T-cell (primary cell): ENCODE results near the gene IRF9. TPM values are rescaled to one million over a fixed set of nuclear protein-coding genes. Genes with fewer than 3 reads are reported as not detected.

Experiments used
- ATAC-seq, 4 experiments: fragments of 200-7000 bp in 3 of 4; fragments of 150-1000 bp in 1 of 4; cut with Tn5 transposase; replicated peaks in 1 of 4; 1 replicate in 3 of 4; 2 replicates in 1 of 4; pipeline ENCODE4 v1.10.0; 2021; ENCODE audit warnings: moderate library complexity in 3 of 4, mild to moderate bottlenecking in 2 of 4, moderate number of reproducible peaks in 1 of 4
- CTCF ChIA-PET, 2 donors: fragments of 300-600 bp; sonication (Branson Sonifier 250); formaldehyde crosslinking; loops; one replicate each; lab custom pipeline; 2022; ENCODE audit warnings: antibody characterized with exemption in 2 of 2; lab: Charles Lee
- POLR2A ChIA-PET, 2 donors: fragments of 300-600 bp; sonication (Branson Sonifier 250); formaldehyde crosslinking; loops; one replicate each; lab custom pipeline; 2022; ENCODE audit warnings: antibody characterized with exemption in 2 of 2; lab: Charles Lee
- DNase-seq, 35 experiments: peaks; one replicate each; pipeline versions ENCODE4 v3.0.0 to v3.0.0-alpha.2; 2013 to 2023
- H3K27ac ChIP-seq: one replicate; pipeline ENCODE4 v1.5.1; 2013; ENCODE audit warnings: low read length
- H3K27me3 ChIP-seq, 2 experiments: replicated peaks in 1 of 2; 1 replicate in 1 of 2; 2 replicates in 1 of 2; pipeline versions ENCODE4 v1.6.1 to v1.7.0; 2013; ENCODE audit warnings: low read length in 1 of 2, mixed read lengths in 1 of 2; ENCODE audit not compliant: control insufficient read depth in 2 of 2, insufficient read depth in 2 of 2; ENCODE audit errors: extremely low read depth in 1 of 2
- H3K36me3 ChIP-seq, 2 donors: 1 replicate in 1 of 2; 2 replicates in 1 of 2; pipeline versions ENCODE4 v1.6.1 to v1.7.0; 2013; ENCODE audit warnings: low read length in 1 of 2; ENCODE audit not compliant: control insufficient read depth in 2 of 2, insufficient read depth in 1 of 2; ENCODE audit errors: extremely low read depth in 1 of 2
- H3K4me1 ChIP-seq, 2 experiments: 1 replicate in 1 of 2; 2 replicates in 1 of 2; pipeline versions ENCODE4 v1.6.1 to v1.7.0; 2013; ENCODE audit warnings: low read length in 2 of 2, mixed read lengths in 1 of 2; ENCODE audit not compliant: insufficient read depth in 2 of 2, control insufficient read depth in 1 of 2; ENCODE audit errors: extremely low read depth in 1 of 2
- H3K4me3 ChIP-seq, 2 donors: 1 replicate in 1 of 2; 2 replicates in 1 of 2; pipeline versions ENCODE4 v1.5.1 to v1.7.0; 2013; ENCODE audit warnings: mild to moderate bottlenecking in 2 of 2, low read length in 1 of 2, moderate library complexity in 1 of 2; ENCODE audit not compliant: control insufficient read depth in 1 of 2; ENCODE audit errors: extremely low read depth in 1 of 2
- H3K9me3 ChIP-seq: 2 replicates; pipeline ENCODE4 v1.7.0; 2013
- H3K27ac Mint-ChIP-seq, 2 donors: one replicate each; pipeline ENCODE4 v1.8.0; 2020 to 2021; ENCODE audit warnings: mild to moderate bottlenecking in 2 of 2, mixed read lengths in 2 of 2
- H3K27me3 Mint-ChIP-seq, 2 donors: one replicate each; pipeline ENCODE4 v1.8.0; 2021 to 2022; ENCODE audit warnings: mixed read lengths in 2 of 2
- H3K36me3 Mint-ChIP-seq: one replicate; pipeline ENCODE4 v1.8.0; 2021; ENCODE audit warnings: mixed read lengths
- H3K4me1 Mint-ChIP-seq, 3 donors: one replicate each; pipeline ENCODE4 v1.8.0; 2020 to 2022; ENCODE audit warnings: mixed read lengths in 3 of 3, mild to moderate bottlenecking in 1 of 3
- H3K4me3 Mint-ChIP-seq, 3 donors: one replicate each; pipeline ENCODE4 v1.8.0; 2020 to 2022; ENCODE audit warnings: mild to moderate bottlenecking in 3 of 3, mixed read lengths in 3 of 3, moderate library complexity in 3 of 3
- H3K9me3 Mint-ChIP-seq, 3 donors: one replicate each; pipeline ENCODE4 v1.8.0; 2020 to 2022; ENCODE audit warnings: mixed read lengths in 3 of 3
- WGBS: methylation state at CpG from one replicate; pipeline ENCODE4 v1.1.5; 2013; ENCODE audit warnings: missing lambda C conversion rate; ENCODE audit not compliant: insufficient coverage; 5-methylcytosine and 5-hydroxymethylcytosine counted together
- total RNA-seq, 35 experiments: library from RNA in 6 of 35; stranded (reverse) in 6 of 35; fragments of 120-200 nt in 1 of 35; gene quantifications; one replicate each; pipeline versions ENCODE4 v1.2.1 to v1.2.4 and lab custom pipeline; 2013 to 2026

The IRF9 gene
- total RNA-seq, 5 donors from 2014 or later (not counting 1 experiment from before 2014, with no cell fraction given) = 201 to 285 (median 215) TPM

DNA sequence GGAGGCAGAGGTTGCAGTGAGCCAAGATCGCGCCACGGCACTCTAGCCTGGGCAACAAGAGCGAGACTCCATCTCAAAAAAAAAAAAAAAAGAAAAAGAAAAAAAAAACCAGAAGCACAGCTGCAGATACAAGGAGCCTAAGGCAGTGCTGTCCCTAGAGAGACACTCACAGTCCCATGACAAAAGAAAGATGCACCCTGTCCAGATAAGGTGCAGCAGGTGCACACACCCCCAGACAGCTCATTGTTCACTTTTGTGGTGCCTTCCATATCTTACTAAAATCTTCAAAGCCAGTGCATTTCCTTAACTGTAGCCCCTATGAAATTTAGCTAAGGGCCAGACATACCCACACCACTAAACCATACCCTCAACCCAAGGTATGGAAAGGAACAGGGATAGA lies 38.6 kb upstream of the IRF9 start:
- ChIA-PET POLR2A (interaction anchor here (0.7 to 1.0 kb wide), 5 partner anchors 11 to 301 kb away, joined by 3 to 6 read pairs (median 4); partner anchors contain the start of gene PSME1 (in 1 of the 2)), CTCF (interaction anchor here in 1 of 2 donors (0.7 to 1.7 kb wide), 2 partner anchors 14 to 521 kb away, joined by 3 to 6 read pairs; no protein-coding TSS in a partner anchor)
- Histone ChIP-seq H3K36me3 (peaks cover 3 to 69% of the 10 kb centered on the region in 2 donors), H3K4me1 (peaks cover 0 to 2% of the 10 kb centered on the region in 2 experiments), H3K4me3 (no peak overlapping the region), H3K9me3 (no peaks in the 10 kb centered on the region), H3K27me3 (no peaks in the 10 kb centered on the region), H3K27ac (no peak overlapping the region)
- ATAC-seq (peak in 1 of 4 experiments; percentile 8), DNase-seq (no peak)
- H3K27me3 Mint-ChIP-seq = no peaks in the 10 kb centered on the region
- H3K27ac Mint-ChIP-seq = peak overlapping the region in 1 of 2 donors; percentile 9
- WGBS = 93% methylated on average over 4 of the region's 4 CpGs
- H3K9me3 Mint-ChIP-seq = no peaks in the 10 kb centered on the region
- H3K4me3 Mint-ChIP-seq = no peak overlapping the region
- peaks cover 7 to 13% (median 7%) of the 10 kb centered on the region in 3 donors for H3K4me1 Mint-ChIP-seq
- peaks cover 54% of the 10 kb centered on the region for H3K36me3 Mint-ChIP-seq

DNA sequence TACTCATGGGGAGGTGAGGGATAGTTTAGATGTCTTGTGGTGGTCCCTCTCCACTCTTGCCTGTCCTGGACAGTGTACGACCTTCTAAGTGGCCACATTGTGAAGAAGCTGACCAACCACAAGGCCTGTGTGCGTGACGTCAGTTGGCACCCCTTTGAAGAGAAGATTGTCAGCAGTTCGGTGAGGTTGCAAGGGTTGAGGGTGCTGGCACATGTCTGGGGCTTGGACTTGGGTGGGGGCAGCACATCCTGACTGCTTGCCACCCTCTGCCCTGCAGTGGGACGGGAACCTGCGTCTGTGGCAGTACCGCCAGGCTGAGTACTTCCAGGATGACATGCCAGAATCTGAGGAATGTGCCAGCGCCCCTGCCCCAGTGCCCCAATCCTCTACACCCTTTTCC lies 38.2 kb upstream of the IRF9 start:
- H3K4me3 Mint-ChIP-seq = no peak overlapping the region
- Histone ChIP-seq H3K9me3 (no peaks in the 10 kb centered on the region), H3K4me1 (no peaks in the 10 kb centered on the region), H3K36me3 (peaks cover 3 to 65% of the 10 kb centered on the region in 2 donors), H3K4me3 (no peak overlapping the region), H3K27me3 (no peaks in the 10 kb centered on the region), H3K27ac (no peak overlapping the region)
- H3K9me3 Mint-ChIP-seq = no peaks in the 10 kb centered on the region
- peak overlapping the region in 1 of 2 donors; percentile 22 for H3K27ac Mint-ChIP-seq
- ATAC-seq (peak in 1 of 4 experiments; percentile 7), DNase-seq (no peak)
- 97% methylated on average over 5 of the region's 8 CpGs for WGBS
- H3K4me1 Mint-ChIP-seq = peaks cover 3 to 9% (median 7%) of the 10 kb centered on the region in 3 donors
- peaks cover 49% of the 10 kb centered on the region for H3K36me3 Mint-ChIP-seq
- ChIA-PET CTCF (interaction anchor here in 1 of 2 donors (1.7 kb wide), 1 partner anchor 14 kb away, joined by 6 read pairs; no protein-coding TSS in a partner anchor), POLR2A (interaction anchor here (0.9 to 1.1 kb wide), 4 partner anchors 8 to 301 kb away, joined by 3 to 4 read pairs (median 3); partner anchors contain the start of genes DCAF11 (in 1 of the 2), NRL (in 1 of the 2) and PSME1 (in 1 of the 2))
- H3K27me3 Mint-ChIP-seq = no peaks in the 10 kb centered on the region

GRCh38 chr14:24123424-24124417 lies 37.3 kb upstream of the IRF9 start:
- WGBS = 90% methylated on average over 6 of the region's 9 CpGs
- Histone ChIP-seq H3K4me1 (no peaks in the 10 kb centered on the region), H3K9me3 (no peaks in the 10 kb centered on the region), H3K27ac (no peak overlapping the region), H3K27me3 (no peaks in the 10 kb centered on the region), H3K36me3 (peaks cover 3 to 56% of the 10 kb centered on the region in 2 donors), H3K4me3 (no peak overlapping the region)
- H3K36me3 Mint-ChIP-seq = peaks cover 41% of the 10 kb centered on the region
- peak overlapping the region in 1 of 2 donors; percentile 22 for H3K27ac Mint-ChIP-seq
- CTCF ChIA-PET = no interaction called here
- POLR2A ChIA-PET = interaction anchor here in 1 of 2 donors (0.6 to 1.1 kb wide), 2 partner anchors 9 to 103 kb away, joined by 3 read pairs; partner anchors contain the start of genes DCAF11 and NRL
- H3K9me3 Mint-ChIP-seq = no peaks in the 10 kb centered on the region
- H3K4me3 Mint-ChIP-seq = no peak overlapping the region
- peaks cover 0 to 3% (median 2%) of the 10 kb centered on the region in 3 donors for H3K4me1 Mint-ChIP-seq
- DNase-seq (no peak), ATAC-seq (peak in 2 of 4 experiments; percentile 16 to 22)
- H3K27me3 Mint-ChIP-seq = no peaks in the 10 kb centered on the region

GRCh38 chr14:24126939-24127338 lies 34.1 kb upstream of the IRF9 start:
- POLR2A ChIA-PET = interaction anchor here (0.7 to 2.0 kb wide), 6 partner anchors 9 to 949 kb away, joined by 5 to 11 read pairs (median 6); partner anchors contain the start of genes DCAF11 (in 1 of the 2) and NRL (in 1 of the 2)
- Mint-ChIP-seq H3K36me3 (peaks cover 19% of the 10 kb centered on the region), H3K9me3 (no peaks in the 10 kb centered on the region), H3K27me3 (no peaks in the 10 kb centered on the region), H3K27ac (no peak overlapping the region), H3K4me1 (peaks cover 4 to 12% (median 7%) of the 10 kb centered on the region in 3 donors), H3K4me3 (no peak overlapping the region)
- CTCF ChIA-PET = interaction anchor here in 1 of 2 donors (0.6 kb wide), 1 partner anchor 537 kb away, joined by 12 read pairs; no protein-coding TSS in a partner anchor
- Histone ChIP-seq H3K36me3 (peaks cover 3 to 25% of the 10 kb centered on the region in 2 donors), H3K4me1 (peaks cover 2 to 5% of the 10 kb centered on the region in 2 experiments), H3K9me3 (no peaks in the 10 kb centered on the region), H3K27ac (no peak overlapping the region), H3K4me3 (no peak overlapping the region), H3K27me3 (no peaks in the 10 kb centered on the region)
- no peak for DNase-seq
- no peak for ATAC-seq

DNA sequence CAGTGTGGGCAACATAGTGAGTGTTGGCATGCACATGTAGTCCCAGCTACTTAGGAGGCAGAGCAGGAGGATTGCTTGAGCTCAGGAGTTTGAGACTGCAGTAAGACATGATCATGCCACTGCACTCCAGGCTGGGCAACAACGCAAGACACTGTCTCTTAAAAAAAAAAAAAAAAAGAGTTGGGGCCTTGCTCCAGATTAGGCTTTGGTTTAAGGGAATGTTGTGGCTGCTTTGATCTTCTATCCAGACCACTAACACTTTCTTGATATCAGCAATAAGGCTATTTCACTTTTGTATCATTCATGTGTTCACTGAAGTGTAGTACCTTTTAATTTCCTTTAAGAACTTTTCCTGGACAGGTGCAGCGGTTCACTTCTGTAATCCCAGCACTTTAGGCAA lies 33.4 kb upstream of the IRF9 start:
- ChIA-PET POLR2A (interaction anchor here (0.7 to 0.8 kb wide), 3 partner anchors 10 to 19 kb away, joined by 5 to 7 read pairs (median 6); no protein-coding TSS in a partner anchor), CTCF (interaction anchor here in 1 of 2 donors (0.6 kb wide), 1 partner anchor 537 kb away, joined by 12 read pairs; no protein-coding TSS in a partner anchor)
- 89% methylated on average over 1 of the region's 2 CpGs for WGBS
- no peaks in the 10 kb centered on the region for H3K9me3 ChIP-seq
- Mint-ChIP-seq H3K27ac (no peak overlapping the region), H3K4me1 (peaks cover 11 to 19% (median 15%) of the 10 kb centered on the region in 3 donors), H3K4me3 (no peak overlapping the region), H3K27me3 (no peaks in the 10 kb centered on the region), H3K36me3 (peaks cover 16% of the 10 kb centered on the region), H3K9me3 (no peaks in the 10 kb centered on the region)
- H3K27me3 ChIP-seq = no peaks in the 10 kb centered on the region
- DNase-seq = no peak
- no peak for ATAC-seq
- peaks cover 3 to 12% of the 10 kb centered on the region in 2 experiments for H3K4me1 ChIP-seq
- peaks cover 3 to 18% of the 10 kb centered on the region in 2 donors for H3K36me3 ChIP-seq
- no peak overlapping the region for H3K4me3 ChIP-seq
- no peak overlapping the region for H3K27ac ChIP-seq
